GM19193 (cell line): ENCODE results near the gene MINDY4.

Experiments
- POLR2A ChIP-seq: IDR thresholded peaks from 4 replicates; pipeline ENCODE4 v1.6.1; 2011; ENCODE audit not compliant: insufficient read depth, insufficient read length; ENCODE audit errors: extremely low read depth

Gene MINDY4

DNA sequence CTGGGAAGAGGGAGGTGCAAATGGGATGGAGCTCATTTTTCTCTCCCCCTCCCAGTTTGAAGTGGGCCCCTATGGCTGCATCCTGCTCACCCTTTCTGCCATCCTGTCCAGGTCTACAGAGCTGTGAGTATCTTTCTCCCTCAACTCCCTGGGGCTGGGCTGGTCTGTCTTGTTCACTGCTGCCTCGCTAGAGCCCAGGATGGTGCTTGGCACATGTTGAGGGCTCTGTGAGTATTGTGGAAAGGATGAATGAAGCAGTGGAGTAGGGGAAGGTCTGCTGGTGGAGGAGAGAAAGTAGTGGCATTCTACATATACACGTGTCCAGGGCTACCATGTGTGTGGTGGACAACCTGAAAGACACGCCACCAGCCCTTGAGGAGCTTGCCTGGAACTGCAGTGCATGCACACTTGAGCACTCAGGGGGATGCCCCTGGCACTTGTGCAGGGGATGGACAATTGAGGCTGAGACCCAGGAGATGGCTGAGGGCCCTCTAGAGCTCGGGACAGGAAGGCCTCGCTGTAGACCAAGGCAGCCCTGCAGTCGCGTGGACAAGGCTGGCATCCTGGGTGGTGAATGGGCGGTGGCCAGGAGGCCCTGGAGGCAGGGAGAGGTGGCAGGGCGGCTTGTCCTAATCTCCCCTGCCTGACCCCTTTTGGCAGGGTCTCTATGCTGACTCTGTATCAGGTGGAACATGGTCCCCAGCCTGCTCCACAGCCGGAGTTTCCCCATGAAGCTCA, 88.2 kb downstream of the MINDY4 start:
- no peak for TF ChIP-seq POLR2A

DNA sequence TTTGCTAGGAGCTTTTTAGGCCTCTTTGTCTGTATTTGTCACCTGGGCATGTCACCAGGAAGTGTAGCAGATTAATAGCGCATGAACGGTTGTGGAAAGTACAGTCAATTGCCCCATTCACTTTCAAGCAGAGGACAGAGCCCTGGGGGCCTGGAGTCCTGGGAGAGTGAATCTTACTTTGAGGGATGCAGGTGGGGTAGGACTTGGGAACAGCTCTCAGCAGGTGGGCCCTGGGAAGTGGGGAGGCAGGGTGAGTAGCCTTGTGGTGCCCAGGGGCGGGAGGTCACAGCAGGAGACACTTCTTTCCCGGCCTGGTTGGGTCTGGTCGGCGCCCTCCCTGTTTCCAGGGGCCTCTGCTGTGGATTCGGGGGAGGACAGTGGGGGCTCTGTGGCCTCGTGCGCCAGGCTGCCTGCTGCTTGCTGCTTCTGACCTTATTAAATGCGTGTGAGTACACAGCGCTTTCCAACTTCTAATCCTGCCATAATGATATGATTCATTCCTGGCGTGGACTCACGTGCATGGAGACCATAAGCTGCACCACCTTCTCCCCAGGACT, 88.8 kb downstream of the MINDY4 start:
- no peak for TF ChIP-seq POLR2A

DNA sequence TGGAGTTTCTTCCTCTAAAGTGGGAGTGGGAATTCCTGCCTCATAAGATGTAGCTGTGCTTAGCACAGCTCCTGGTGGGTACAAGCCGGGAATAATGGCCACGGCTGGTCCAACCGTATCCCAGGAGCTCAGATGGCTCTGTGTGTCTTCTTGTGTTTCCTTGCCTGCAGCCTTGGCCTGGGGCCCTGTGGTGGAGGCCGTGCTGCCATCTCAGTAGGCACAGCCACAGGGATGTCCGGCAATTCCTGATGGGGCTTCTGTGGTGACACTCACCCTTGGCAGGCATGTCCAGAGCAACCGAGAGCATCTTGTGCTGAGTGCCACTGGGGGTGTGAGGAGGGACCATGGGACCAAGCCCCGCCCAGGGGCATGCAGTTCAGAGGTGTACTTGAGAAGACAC, 90.4 kb downstream of the MINDY4 start:
- TF ChIP-seq POLR2A: no peak

DNA sequence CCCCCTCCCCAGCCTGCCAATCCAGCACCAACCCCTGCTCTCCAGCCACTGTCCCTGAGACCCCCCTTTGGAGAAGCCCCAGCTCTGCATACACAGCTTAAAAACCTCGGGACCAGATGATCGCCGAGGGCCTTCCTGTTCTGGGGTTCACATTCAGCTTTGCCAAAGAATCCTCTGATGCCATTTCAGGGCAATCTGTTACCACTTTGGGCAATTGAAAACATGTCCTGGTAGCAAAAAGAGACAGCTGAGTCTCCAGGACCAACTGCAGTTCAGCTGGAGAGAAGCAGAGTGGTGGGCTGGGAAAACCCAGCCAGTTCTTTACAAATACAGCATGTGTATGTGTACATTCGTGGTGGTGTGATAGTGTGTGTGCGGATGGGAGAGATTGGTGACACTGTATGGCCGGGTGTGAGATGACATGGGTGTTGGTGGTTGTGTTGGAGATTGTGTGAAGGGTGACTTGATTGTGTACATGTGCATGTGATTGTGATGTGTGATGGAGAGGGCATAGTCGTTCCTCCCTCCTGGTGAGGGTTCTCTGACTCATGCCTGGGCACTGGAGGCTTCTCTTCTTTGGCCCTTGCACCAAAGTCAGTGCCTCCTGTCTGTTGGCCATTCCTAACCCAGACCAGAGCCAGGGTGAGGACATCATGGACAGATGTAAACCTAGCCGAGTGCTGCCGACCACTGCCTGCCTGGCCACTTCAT, 91.9 kb downstream of the MINDY4 start:
- TF ChIP-seq POLR2A: no peak

DNA sequence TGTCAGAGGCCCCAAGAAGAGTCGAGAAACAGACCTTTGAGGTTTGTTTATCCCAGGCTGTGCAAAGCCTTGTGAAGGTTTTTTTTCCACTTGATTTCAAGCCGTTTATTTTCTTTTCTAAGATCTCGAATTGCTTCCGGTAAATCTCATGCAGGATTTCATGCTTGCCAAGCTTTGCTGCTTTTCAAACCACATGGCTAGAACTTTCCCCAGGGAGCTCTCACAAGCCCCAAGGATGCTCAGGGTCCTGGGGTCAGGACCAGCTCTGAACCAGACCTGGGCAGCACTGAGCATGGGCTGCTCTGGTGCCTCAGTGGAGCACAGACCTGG, 92.5 kb downstream of the MINDY4 start:
- TF ChIP-seq POLR2A: no peak

DNA sequence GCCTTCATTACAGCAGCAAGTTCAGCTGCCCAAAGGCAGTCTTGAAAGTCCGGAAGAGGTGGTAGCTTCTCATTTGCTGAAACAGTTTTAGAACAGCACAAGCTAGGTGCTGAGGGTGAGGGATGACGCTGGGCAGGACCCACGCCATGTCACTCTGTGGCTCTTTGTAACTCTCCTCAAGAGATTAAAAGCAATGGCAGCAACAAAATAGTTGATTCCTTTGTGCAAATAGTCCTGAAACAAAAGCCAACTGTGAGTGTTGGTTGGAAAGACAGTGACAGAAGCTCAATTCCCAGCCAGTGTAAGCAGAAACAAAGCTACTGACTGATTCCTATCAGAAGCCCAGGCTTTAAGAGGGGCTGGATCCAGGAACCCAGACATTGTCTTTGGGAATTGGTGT, 92.9 kb downstream of the MINDY4 start:
- TF ChIP-seq POLR2A: no peak

DNA sequence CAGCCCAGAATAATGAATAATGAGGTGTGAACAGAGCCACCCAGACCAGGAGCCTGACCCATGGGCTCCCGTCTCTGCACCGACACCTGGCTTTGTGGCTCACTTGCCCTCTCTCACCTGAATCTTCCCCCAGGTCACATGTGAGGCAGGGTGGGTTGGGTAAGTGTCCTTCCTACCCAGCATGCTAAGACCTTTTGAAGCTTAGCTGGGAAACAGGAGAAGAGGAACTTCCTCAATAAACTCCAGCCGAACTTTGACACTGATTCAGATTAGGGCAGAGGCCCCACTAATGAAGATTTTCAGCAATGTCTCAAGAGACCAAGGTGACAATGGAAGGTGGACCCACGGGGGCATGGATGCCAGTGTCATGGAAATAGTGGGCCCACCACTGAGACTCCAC, 93.9 kb downstream of the MINDY4 start:
- no peak for TF ChIP-seq POLR2A

DNA sequence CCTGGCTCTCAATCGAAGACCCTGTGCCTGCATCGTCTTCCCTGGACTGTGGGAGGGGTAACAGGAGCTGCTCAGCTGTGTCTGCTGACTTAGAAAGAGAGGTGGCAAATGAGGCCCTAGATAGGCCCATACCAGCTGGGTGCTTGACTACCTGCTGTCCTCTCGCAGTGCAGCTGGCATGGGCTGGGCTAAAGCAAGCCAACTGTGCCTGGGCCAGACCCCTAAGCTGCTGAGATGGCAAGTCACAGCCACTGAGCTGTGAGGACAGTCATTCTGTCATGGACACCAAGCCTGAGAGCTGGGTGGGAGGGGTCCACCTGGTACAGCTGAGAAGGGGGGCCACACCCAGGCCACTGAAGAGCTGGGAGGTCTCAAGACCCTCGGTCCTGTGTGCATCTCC, 94.6 kb downstream of the MINDY4 start:
- no peak for TF ChIP-seq POLR2A

DNA sequence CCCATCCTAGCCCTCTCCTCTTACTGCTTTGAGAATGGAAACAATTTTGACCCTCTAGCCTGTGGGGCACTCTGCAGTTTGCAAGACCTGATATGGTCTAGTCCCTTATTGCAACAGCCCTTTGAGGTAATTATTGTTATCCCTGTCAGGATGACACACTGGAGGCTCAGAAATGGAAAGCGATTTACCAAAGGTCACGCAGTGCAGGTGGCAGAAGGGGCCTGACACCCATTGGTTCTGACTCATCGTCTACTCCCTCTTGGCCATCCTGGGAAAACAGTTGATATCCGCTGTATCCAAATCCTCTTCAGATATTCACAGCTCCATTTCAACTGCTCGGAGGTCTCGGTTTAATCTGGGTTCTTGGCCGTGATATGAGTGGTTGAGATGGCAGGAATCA, 95.7 kb downstream of the MINDY4 start:
- no peak for TF ChIP-seq POLR2A

DNA sequence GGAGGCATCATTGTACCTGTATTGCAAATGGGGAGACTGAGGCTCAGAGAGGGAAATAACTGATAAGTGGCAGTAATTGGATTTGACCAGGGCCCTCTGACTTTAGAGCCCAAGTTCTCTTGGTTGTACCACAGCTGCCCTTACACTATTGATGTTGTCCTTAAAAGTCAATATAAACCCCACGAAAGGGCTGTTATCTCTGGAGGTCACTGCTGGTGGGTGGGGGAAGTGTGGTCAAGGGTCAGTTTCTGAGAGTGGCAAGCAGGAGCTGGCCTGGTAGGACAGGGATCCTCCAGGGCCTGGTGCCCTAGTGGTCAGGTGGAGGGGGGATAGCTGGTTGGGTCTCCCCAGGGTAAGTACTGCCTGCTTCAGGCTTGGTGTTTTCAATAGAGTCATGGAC, 96.3 kb downstream of the MINDY4 start:
- no peak for TF ChIP-seq POLR2A

DNA sequence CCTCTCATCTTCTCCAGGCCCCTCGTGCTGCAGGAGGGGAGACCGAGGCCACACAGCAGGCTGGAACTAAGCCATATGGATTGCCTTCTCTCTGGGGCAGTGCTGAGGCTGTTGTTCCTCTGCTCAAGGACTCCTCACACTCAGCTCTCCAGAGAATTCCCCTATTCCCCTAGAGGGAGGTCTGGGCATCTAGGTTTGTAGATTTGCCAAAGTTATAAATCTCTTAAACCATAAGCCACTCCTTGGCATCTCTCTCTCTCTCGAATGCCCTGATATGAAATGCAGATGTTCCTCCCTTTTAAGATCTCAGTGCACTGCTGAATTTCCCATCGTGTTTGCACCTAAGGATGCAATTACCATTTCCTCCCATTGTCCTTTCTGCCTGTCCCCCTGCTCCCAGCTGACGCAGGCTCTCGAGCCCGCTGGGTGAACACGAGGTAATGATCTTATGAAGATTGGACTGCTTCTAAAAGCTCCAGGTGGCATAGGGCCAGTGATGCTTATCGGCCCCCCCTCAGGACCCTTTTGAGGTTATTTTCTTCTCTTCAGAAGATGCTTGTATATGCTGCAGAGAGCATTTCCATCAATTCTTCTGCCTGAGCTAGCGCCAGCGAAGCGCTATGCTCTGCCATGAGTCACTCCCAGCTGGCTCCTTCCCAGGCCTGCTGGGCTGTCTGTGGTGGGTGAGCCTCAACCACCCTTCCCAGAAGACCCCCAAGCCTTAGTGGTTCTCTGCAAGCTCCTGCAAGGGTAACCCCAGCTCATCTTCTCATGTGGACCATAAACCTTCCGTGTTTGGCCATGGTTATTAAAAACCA, 98.8 kb downstream of the MINDY4 start:
- TF ChIP-seq POLR2A: no peak

DNA sequence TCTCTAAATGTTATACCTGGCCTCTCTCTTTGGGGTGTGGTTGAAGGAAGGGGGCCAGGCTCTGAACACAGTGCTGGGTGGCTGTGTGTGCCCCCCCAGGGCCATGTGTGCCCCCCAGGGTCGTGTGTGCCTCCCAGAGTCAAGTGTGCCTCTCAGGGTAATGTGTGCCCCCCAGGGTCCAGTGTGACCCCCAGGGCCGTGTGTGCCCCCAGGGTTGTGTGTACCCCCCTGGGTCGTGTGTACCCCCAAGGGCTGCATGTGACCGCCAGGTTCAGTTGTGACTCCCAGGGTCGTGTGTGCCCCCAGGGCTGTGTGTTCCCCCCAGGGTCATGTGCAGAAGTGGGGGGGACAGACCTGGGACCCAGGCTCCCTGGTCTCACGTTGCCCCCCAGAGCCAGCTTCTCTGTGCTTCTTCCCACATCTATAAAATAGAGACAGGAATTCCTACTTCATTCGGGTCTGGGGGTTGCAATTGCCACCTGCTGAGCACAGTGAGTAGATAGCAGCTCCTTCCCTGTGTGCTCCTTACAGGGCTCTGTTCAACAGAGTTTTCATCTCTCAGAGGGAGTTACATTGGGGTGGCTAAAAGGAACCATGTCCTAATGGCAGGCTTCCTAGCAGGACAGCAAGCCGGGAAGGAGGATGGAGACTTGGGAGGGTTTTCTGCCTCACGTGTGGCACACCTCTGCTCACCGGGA, 99.8 kb downstream of the MINDY4 start:
- TF ChIP-seq POLR2A: no peak

DNA sequence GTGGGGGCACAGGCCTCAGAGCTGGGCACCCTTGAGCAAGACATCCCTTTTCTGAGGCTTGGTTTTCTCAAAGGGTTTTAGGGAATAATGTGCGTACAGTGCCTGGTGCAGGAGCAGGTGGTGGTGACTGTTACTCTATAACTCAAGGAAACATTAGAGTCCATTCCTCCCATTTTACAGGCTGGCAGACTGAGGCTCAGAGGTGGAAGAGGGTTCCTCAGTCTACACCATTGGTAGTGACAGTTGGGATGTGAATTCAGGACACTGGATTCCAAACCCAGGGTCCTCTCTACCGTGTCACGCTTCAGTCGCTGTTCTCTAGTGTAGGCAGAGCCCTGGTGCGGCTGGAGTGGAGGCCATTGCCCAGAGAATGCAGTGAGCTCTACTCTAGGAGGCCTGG, 100.4 kb downstream of the MINDY4 start:
- TF ChIP-seq POLR2A: no peak

DNA sequence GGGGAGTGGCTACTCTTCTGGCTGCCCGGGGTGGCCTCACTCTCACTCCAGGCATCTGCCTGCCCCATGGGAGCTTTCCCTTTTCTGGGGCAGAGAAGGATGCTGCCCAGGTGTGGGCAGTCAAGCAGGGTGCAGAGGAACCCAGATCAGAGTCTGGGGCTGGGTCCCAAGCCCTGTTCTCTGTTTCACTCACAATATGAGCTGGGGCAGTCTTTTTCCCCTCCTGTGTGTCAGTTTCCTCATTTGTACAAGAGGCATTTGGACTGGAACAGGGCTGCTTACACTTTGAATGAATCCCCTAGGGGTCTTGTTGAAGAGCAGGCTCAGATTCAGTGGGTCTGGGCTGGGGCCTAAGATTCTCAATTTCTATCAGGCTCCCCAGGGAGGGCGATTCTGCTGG, 102.0 kb downstream of the MINDY4 start:
- no peak for TF ChIP-seq POLR2A

DNA sequence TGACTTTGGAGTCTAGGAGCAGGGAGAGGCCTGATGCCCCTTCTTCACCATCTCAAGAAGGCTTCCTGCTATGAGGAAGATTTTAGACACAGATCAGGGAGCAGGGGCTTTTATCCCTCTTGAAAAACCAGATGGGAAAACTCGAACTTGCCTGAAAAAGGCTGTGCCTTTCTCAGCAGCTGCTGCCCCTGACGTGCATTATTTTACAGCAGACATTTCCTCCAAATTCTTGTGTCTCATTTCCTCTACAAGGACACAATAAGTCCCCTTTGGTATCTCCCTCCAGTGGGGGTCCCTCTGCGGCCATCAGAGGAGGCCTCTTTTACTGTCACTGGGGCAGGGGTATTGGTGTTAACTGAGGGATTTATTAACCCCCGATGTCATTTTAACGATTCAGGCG, 102.4 kb downstream of the MINDY4 start:
- TF ChIP-seq POLR2A: no peak
